HEK293 (cell line): Measurements from ENCODE around the gene ADIG.

Experiments used
- CTCF ChIA-PET: fragments of 350-600 bp; formaldehyde crosslinking; extraction: SDS; loops from one replicate; lab custom pipeline; 2021; ENCODE audit warnings: antibody characterized with exemption; lab: Yijun Ruan, JAX
- POLR2A ChIA-PET: fragments of 300-600 bp; formaldehyde crosslinking; extraction: SDS; loops from one replicate; lab custom pipeline; 2020; ENCODE audit warnings: antibody characterized with exemption, inconsistent platforms; lab: Yijun Ruan, JAX
- H3K27ac ChIP-seq: fragments of 200-500 bp; sonication (Bioruptor generic); 2 replicates; pipeline ENCODE4 v1.5.1; 2014; ENCODE audit warnings: low read depth, low read length, control low read depth, inconsistent platforms; ENCODE audit errors: extremely low read depth
- H3K36me3 ChIP-seq, 2 experiments: fragments of 200-500 bp in 1 of 2; sonication (Bioruptor generic) in 1 of 2; 1 replicate in 1 of 2; 2 replicates in 1 of 2; pipeline ENCODE4 v1.5.1; 2014 to 2017; ENCODE audit warnings: inconsistent platforms in 2 of 2, low read length in 2 of 2; ENCODE audit not compliant: control insufficient read depth in 2 of 2, insufficient read depth in 1 of 2
- H3K4me1 ChIP-seq: fragments of 200-500 bp; sonication (Bioruptor generic); 2 replicates; pipeline ENCODE4 v1.5.1; 2014; ENCODE audit warnings: mild to moderate bottlenecking, low read length, inconsistent platforms; ENCODE audit not compliant: control insufficient read depth, insufficient read depth
- H3K4me3 ChIP-seq: 2 replicates; pipeline ENCODE4 v1.5.1; 2011; ENCODE audit warnings: low read depth, mild to moderate bottlenecking, control low read depth, low read length, moderate library complexity
- H3K9me3 ChIP-seq: fragments of 200-500 bp; sonication (Bioruptor generic); 2 replicates; pipeline ENCODE4 v1.5.1; 2014; ENCODE audit warnings: low read depth, low read length, inconsistent platforms; ENCODE audit not compliant: control insufficient read depth, insufficient read depth
- BCL11B ChIP-seq: fragments of 450-650 bp; formaldehyde crosslinking; IDR thresholded peaks from 2 replicates; pipeline ENCODE4 v1.5.1; 2016; ENCODE audit warnings: low read depth, missing biosample characterization, missing genetic modification characterization
- GLI4 ChIP-seq: fragments of 450-650 bp; formaldehyde crosslinking; IDR thresholded peaks from 2 replicates; pipeline ENCODE4 v1.5.1; 2016; ENCODE audit warnings: missing biosample characterization, missing genetic modification characterization
- HIC1 ChIP-seq: fragments of 450-650 bp; formaldehyde crosslinking; IDR thresholded peaks from 2 replicates; pipeline ENCODE4 v1.5.1; 2016; ENCODE audit warnings: missing biosample characterization, missing genetic modification characterization
- KLF10 ChIP-seq: fragments of 450-650 bp; IDR thresholded peaks from 2 replicates; pipeline ENCODE4 v1.5.1; 2018; ENCODE audit warnings: missing biosample characterization, mild to moderate bottlenecking, missing genetic modification characterization
- KLF9 ChIP-seq: fragments of 450-650 bp; formaldehyde crosslinking; IDR thresholded peaks from 2 replicates; pipeline ENCODE4 v1.5.1; 2016; ENCODE audit warnings: missing biosample characterization, missing genetic modification characterization, low read depth
- PRDM1 ChIP-seq: fragments of 450-650 bp; formaldehyde crosslinking; IDR thresholded peaks from 2 replicates; pipeline ENCODE4; 2016; ENCODE audit warnings: missing biosample characterization, missing genetic modification characterization
- ZBTB21 ChIP-seq: fragments of 450-650 bp; formaldehyde crosslinking; IDR thresholded peaks from 2 replicates; pipeline ENCODE4 v1.5.1; 2017; ENCODE audit warnings: missing biosample characterization, missing genetic modification characterization
- ZFP41 ChIP-seq: fragments of 450-650 bp; formaldehyde crosslinking; IDR thresholded peaks from 2 replicates; pipeline ENCODE4 v1.5.1; 2016; ENCODE audit warnings: missing biosample characterization, missing genetic modification characterization, borderline replicate concordance
- ZIC2 ChIP-seq: fragments of 450-650 bp; formaldehyde crosslinking; IDR thresholded peaks from 2 replicates; pipeline ENCODE4 v1.5.1; 2016; ENCODE audit warnings: missing biosample characterization, missing genetic modification characterization
- ZNF112 ChIP-seq: fragments of 450-650 bp; formaldehyde crosslinking; IDR thresholded peaks from 2 replicates; pipeline ENCODE4 v1.5.0; 2017; ENCODE audit warnings: missing biosample characterization, missing genetic modification characterization
- ZNF155 ChIP-seq: fragments of 450-650 bp; formaldehyde crosslinking; IDR thresholded peaks from 2 replicates; pipeline ENCODE4 v1.5.1; 2016; ENCODE audit warnings: missing biosample characterization, missing genetic modification characterization
- ZNF157 ChIP-seq: fragments of 450-650 bp; formaldehyde crosslinking; IDR thresholded peaks from 2 replicates; pipeline ENCODE4 v1.5.1; 2016; ENCODE audit warnings: missing biosample characterization, missing genetic modification characterization
- ZNF19 ChIP-seq: fragments of 450-650 bp; formaldehyde crosslinking; IDR thresholded peaks from 2 replicates; pipeline ENCODE4; 2016; ENCODE audit warnings: missing biosample characterization, missing genetic modification characterization, low read depth
- ZNF202 ChIP-seq: fragments of 450-650 bp; formaldehyde crosslinking; IDR thresholded peaks from 2 replicates; pipeline ENCODE4 v1.5.1; 2016; ENCODE audit warnings: missing biosample characterization, missing genetic modification characterization, borderline replicate concordance
- ZNF24 ChIP-seq: fragments of 450-650 bp; formaldehyde crosslinking; IDR thresholded peaks from 2 replicates; pipeline ENCODE4 v1.5.1; 2016; ENCODE audit warnings: missing biosample characterization, missing genetic modification characterization
- ZNF274 ChIP-seq, 2 experiments: fragments of 200-500 bp in 1 of 2; fragments of 450-650 bp in 1 of 2; sonication (Bioruptor generic) in 1 of 2; formaldehyde crosslinking in 1 of 2; IDR thresholded peaks; 2 replicates each; pipeline versions ENCODE4 v1.5.1 to v1.6.1; 2014 to 2016; ENCODE audit warnings: borderline replicate concordance in 1 of 2, inconsistent platforms in 1 of 2, low read length in 1 of 2, missing biosample characterization in 1 of 2, missing genetic modification characterization in 1 of 2
- ZNF366 ChIP-seq: fragments of 450-650 bp; formaldehyde crosslinking; conservative IDR thresholded peaks from 2 replicates; pipeline ENCODE4 v1.5.1; 2016; ENCODE audit warnings: missing biosample characterization, missing genetic modification characterization
- ZNF501 ChIP-seq: fragments of 450-650 bp; formaldehyde crosslinking; IDR thresholded peaks from 2 replicates; pipeline ENCODE4 v1.5.1; 2016; ENCODE audit warnings: missing biosample characterization, missing genetic modification characterization
- ZNF530 ChIP-seq: fragments of 450-650 bp; formaldehyde crosslinking; IDR thresholded peaks from 2 replicates; pipeline ENCODE4 v1.5.1; 2016; ENCODE audit warnings: low read depth, missing biosample characterization, missing genetic modification characterization
- ZNF610 ChIP-seq: fragments of 450-650 bp; formaldehyde crosslinking; IDR thresholded peaks from 2 replicates; pipeline ENCODE4 v1.5.1; 2016; ENCODE audit warnings: missing biosample characterization, missing genetic modification characterization, borderline replicate concordance
- ZNF621 ChIP-seq: fragments of 450-650 bp; formaldehyde crosslinking; IDR thresholded peaks from 2 replicates; pipeline ENCODE4 v1.5.1; 2017; ENCODE audit warnings: missing biosample characterization, missing genetic modification characterization
- ZNF645 ChIP-seq: fragments of 450-650 bp; formaldehyde crosslinking; IDR thresholded peaks from 2 replicates; pipeline ENCODE4; 2016; ENCODE audit warnings: missing biosample characterization, missing genetic modification characterization
- ZNF830 ChIP-seq: fragments of 450-650 bp; IDR thresholded peaks from 2 replicates; pipeline ENCODE4 v1.5.0; 2018; ENCODE audit warnings: missing biosample characterization, missing genetic modification characterization, low read depth, mild to moderate bottlenecking, moderate library complexity
- ZXDB ChIP-seq: fragments of 450-650 bp; formaldehyde crosslinking; IDR thresholded peaks from 2 replicates; pipeline ENCODE4 v1.5.1; 2016; ENCODE audit warnings: missing biosample characterization, missing genetic modification characterization
- TF ChIP-seq, protein P1 (sequence below): fragments of 450-650 bp; formaldehyde crosslinking; IDR thresholded peaks from 2 replicates; pipeline ENCODE4 v1.5.1; 2016; ENCODE audit warnings: missing biosample characterization, missing genetic modification characterization
- TF ChIP-seq, protein P2 (sequence below): fragments of 450-650 bp; formaldehyde crosslinking; IDR thresholded peaks from 2 replicates; pipeline ENCODE4 v1.5.1; 2016; ENCODE audit warnings: missing biosample characterization, missing genetic modification characterization

The ADIG gene

GRCh38 chr20:38612751-38613515 is 31.9 kb downstream of the ADIG start:
- no peak for TF ChIP-seq ZNF366 (tag by site-specific recombination)
- H3K27ac ChIP-seq: no peak overlapping the region
- H3K9me3 ChIP-seq: no peaks in the 10 kb centered on the region
- H3K4me1 ChIP-seq: no peaks in the 10 kb centered on the region
- ChIA-PET POLR2A (no interaction called here), CTCF (interaction anchor here (0.6 kb wide), 1 partner anchor 22 kb away, joined by 3 read pairs; no protein-coding TSS in a partner anchor)
- no peak overlapping the region for H3K4me3 ChIP-seq
- no peaks in the 10 kb centered on the region for H3K36me3 ChIP-seq

- TF ChIP-seq ZNF621 (tag by site-specific recombination) (no peak), ZNF202 (tag by site-specific recombination) (no peak), ZNF530 (no peak), ZNF830 (no peak), HIC1 (tag by site-specific recombination) (no peak), ZIC2 (no peak), KLF9 (no peak), ZNF157 (tag by site-specific recombination) (no peak), ZXDB (tag by site-specific recombination) (no peak), ZNF155 (tag by site-specific recombination) (no peak), ZBTB21 (tag by site-specific recombination) (no peak), ZNF274 (IDR thresholded peaks at IDR 0.05; ENCODE audit: low read length) (no peak), ZNF274 (tag by site-specific recombination; IDR thresholded peaks at IDR 0.05; ENCODE audit: borderline replicate concordance) (no peak), PRDM1 (tag by site-specific recombination) (no peak), ZNF112 (no peak), BCL11B (tag by site-specific recombination) (no peak)
- TF ChIP-seq, protein P1, sequence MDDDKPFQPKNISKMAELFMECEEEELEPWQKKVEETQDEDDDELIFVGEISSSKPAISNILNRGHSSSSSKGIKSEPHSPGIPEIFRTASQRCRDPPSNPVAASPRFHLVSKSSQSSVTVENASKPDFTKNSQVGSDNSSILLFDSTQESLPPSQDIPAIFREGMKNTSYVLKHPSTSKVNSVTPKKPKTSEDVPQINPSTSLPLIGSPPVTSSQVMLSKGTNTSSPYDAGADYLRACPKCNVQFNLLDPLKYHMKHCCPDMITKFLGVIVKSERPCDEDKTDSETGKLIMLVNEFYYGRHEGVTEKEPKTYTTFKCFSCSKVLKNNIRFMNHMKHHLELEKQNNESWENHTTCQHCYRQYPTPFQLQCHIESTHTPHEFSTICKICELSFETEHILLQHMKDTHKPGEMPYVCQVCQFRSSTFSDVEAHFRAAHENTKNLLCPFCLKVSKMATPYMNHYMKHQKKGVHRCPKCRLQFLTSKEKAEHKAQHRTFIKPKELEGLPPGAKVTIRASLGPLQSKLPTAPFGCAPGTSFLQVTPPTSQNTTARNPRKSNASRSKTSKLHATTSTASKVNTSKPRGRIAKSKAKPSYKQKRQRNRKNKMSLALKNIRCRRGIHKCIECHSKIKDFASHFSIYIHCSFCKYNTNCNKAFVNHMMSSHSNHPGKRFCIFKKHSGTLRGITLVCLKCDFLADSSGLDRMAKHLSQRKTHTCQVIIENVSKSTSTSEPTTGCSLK (tag by site-specific recombination): no peak
- ChIA-PET POLR2A (no interaction called here), CTCF (interaction anchor here (1.0 to 1.5 kb wide), 3 partner anchors 11 to 136 kb away, joined by 3 to 4 read pairs (median 3); no protein-coding TSS in a partner anchor)
- H3K4me1 ChIP-seq: no peaks in the 10 kb centered on the region
- no peak overlapping the region for H3K27ac ChIP-seq
- H3K36me3 ChIP-seq: no peaks in the 10 kb centered on the region
- no peaks in the 10 kb centered on the region for H3K9me3 ChIP-seq
- no peak overlapping the region for H3K4me3 ChIP-seq
Measured at GRCh38 chr20:38615283-38615682, 34.3 kb downstream of the ADIG start.

DNA sequence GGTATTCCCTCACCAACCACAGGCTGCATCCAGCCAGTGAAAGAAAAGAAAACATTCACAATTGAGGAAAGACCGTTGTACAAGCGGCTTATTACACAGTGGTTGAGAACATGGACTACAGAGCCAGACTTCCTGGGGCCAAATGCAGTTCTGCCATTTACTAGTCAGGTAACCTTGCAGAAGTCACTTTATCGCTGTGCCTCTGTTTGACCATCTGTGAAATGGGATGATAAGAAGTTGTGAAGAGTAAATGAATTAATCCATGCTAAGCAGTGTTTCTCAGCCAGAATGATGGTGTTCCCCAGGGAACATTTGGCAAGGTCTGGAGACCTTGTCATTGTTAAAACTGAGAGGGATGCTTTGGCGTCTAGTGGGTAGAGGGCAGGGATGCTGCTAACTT is 35.5 kb downstream of the ADIG start:
- CTCF ChIA-PET: interaction anchor here (2.6 kb wide), 1 partner anchor 17 kb away, joined by 6 read pairs; no protein-coding TSS in a partner anchor
- H3K4me3 ChIP-seq: no peak overlapping the region
- no peaks in the 10 kb centered on the region for H3K9me3 ChIP-seq
- no peaks in the 10 kb centered on the region for H3K4me1 ChIP-seq
- POLR2A ChIA-PET: no interaction called here
- no peak overlapping the region for H3K27ac ChIP-seq
- TF ChIP-seq ZNF501: no peak
- TF ChIP-seq KLF10 (tag by site-specific recombination): no peak
- no peak for TF ChIP-seq ZNF610 (tag by site-specific recombination)
- no peak for TF ChIP-seq GLI4 (tag by site-specific recombination)
- no peak for TF ChIP-seq ZNF645
- TF ChIP-seq, protein P2, sequence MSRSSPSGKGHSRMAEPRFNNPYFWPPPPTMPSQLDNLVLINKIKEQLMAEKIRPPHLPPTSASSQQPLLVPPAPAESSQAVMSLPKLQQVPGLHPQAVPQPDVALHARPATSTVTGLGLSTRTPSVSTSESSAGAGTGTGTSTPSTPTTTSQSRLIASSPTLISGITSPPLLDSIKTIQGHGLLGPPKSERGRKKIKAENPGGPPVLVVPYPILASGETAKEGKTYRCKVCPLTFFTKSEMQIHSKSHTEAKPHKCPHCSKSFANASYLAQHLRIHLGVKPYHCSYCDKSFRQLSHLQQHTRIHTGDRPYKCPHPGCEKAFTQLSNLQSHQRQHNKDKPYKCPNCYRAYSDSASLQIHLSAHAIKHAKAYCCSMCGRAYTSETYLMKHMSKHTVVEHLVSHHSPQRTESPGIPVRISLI (tag by site-specific recombination): no peak
- TF ChIP-seq ZNF24: no peak
- TF ChIP-seq ZNF19 (tag by site-specific recombination): no peak
- TF ChIP-seq ZFP41: no peak
- H3K36me3 ChIP-seq: no peaks in the 10 kb centered on the region
